LNCaP clone FGC (cell line): ENCODE measurements around the gene CDC40.
"Not testable (repeated sequence)": the region's sequence is repeated elsewhere in the genome, so short reads cannot be mapped to it uniquely, and the experiment has no call there.

Source experiments
- DNase-seq: peaks from one replicate; pipeline ENCODE4 v3.0.0-alpha.2; 2011; ENCODE audit warnings: low read depth
- H3K4me3 ChIP-seq: 2 replicates; pipeline ENCODE4 v1.5.1; 2011; ENCODE audit warnings: mild to moderate bottlenecking, low read depth, low read length, control low read depth
- CTCF ChIP-seq: IDR thresholded peaks from 2 replicates; pipeline ENCODE4 v1.5.1; 2012; ENCODE audit warnings: mild to moderate bottlenecking; ENCODE audit not compliant: control insufficient read depth, insufficient read depth; ENCODE audit errors: extremely low read depth

CDC40 gene

DNA sequence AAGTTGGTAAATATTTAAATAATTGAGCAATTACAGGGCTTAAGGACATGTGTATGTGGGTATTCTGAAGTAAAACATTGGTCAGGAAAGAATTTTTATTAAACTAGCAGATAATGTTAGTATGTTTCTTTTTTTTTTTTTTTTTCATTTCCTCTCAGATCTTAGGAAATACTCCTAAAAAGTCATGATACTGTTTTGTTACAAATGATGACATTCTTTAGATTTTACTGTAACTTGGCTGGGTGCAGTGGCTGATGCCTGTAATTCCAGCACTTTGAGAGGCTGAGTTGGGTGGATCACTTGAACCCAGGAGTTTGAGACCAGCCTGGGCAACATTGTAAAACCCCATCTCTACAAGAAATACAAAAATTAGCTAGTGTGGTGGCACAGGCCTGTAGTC, 41.5 kb downstream of the CDC40 start:
- TF ChIP-seq CTCF: no peak
- no peak overlapping the region for H3K4me3 ChIP-seq
- no peak for DNase-seq

GRCh38 chr6:110226261-110226660, 46.0 kb downstream of the CDC40 start:
- H3K4me3 ChIP-seq: no peak overlapping the region
- DNase-seq: no peak
- TF ChIP-seq CTCF: no peak

DNA sequence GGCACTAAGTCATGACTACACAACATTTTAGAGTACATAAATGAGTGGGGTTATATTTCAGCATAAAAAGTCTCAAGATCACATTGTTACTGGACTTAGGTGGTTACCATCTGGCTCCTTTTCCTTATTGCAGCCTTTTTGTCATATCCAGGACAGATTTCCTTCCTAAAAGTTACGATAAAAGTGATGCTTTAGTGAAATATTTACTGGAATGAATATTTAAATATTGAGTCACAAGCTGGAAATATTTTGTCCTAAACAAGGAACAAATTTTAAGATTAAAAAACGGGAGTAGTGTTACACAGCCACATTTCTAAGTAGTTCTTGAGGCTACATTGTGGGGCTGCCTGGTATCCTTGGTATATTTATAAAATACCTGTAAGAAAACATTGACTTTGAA, 52.2 kb downstream of the CDC40 start:
- no peak for DNase-seq
- no peak for TF ChIP-seq CTCF

GRCh38 chr6:110233770-110234374, 53.6 kb downstream of the CDC40 start:
- no peak for TF ChIP-seq CTCF
- no peak overlapping the region for H3K4me3 ChIP-seq
- DNase-seq: no peak

More for the DNA sequence above, 52.2 kb downstream of the CDC40 start:
- no peak overlapping the region for H3K4me3 ChIP-seq

- DNase-seq, H3K4me3 ChIP-seq: not testable (repeated sequence)
Measured at GRCh38 chr6:110236007-110236406, 55.8 kb downstream of the CDC40 start.

- no peak for TF ChIP-seq CTCF
Measured at GRCh38 chr6:110239526-110240274, 59.5 kb downstream of the CDC40 start.

DNA sequence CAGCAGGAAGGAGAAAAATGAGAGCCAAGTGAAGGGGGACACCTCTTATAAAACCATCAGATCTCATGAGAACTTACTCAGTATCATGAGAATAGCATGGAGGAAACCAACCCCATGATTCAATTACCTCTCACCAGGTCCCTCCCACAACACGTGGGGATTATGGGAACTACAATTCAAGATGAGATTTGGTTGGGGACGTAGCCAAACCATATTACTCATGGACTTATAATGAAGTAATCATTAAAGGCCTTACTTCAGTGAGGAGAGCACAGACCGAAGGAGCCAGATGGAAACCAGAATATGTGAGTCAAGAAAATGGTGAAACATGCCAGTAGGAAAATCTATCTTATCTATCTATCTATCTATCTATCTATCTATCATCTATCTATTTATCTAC, 64.4 kb downstream of the CDC40 start:
- DNase-seq: not testable (repeated sequence)

More at GRCh38 chr6:110239526-110240274, 59.5 kb downstream of the CDC40 start:
- no peak for DNase-seq
- H3K4me3 ChIP-seq: no peak overlapping the region

GRCh38 chr6:110246378-110246777, 66.2 kb downstream of the CDC40 start:
- H3K4me3 ChIP-seq: no peak overlapping the region
- TF ChIP-seq CTCF: no peak
- no peak for DNase-seq

More for the DNA sequence above, 64.4 kb downstream of the CDC40 start:
- H3K4me3 ChIP-seq: not testable (repeated sequence)
